ENCODE measurements around the gene PKHD1.
"Not testable (repeated sequence)": the region's sequence is repeated elsewhere in the genome, so short reads cannot be mapped to it uniquely, and the experiment has no call there.

PKHD1 gene

DNA sequence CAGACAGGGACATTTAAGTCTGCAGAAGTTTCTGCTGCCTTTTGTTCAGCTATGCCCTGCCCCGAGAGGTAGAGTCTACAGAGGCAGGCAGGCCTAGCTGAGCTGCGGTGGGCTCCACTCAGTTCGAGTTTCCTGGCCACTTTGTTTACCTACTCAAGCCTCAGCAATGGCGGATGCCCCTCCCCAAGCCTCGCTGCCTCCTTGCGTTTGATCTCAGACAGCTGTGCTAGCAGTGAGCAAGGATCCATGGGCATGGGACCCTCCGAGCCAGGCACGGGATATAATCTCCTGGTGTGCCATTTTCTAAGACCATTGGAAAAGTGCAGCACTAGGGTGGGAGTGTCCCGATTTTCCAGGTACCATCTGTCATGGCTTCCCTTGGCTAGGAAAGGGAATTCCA lies 164.9 kb downstream of the PKHD1 start:
- DNase-seq: not testable (repeated sequence)

DNA sequence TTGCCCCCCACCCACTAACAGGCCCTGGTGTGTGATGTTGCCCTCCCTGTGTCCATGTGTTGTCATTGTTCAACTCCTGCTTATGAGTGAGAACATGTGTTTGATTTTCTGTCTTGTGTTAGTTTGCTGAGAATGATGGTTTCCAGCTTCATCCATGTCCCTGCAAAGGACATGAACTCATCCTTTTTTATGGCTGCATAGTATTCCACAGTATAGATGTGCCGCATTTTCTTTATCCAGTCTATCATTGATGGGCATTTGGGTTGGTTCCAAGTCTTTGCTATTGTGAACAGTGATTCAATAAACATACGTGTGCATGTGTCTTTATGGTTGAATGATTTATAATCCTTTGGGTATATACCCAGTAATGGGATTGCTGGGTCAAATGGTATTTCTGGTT lies 169.1 kb downstream of the PKHD1 start:
- not testable (repeated sequence) for DNase-seq

DNA sequence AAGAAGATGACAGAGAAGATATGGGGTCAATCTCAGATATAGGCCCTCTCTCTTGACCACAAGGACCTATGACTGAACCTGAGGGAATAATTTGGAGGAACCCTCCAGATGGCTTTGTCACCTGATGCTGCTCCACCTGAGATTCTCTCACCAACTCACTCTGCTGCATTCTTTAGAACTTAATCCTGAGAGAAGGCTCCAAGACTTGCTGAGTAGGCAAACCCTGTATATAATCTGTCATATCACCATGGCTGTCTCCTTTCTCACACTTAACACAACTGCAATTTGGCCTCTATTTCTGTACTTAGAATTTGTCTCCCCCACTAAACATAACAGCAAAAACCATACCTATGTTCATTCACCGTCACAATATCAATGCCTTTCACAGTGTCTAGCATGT lies 172.3 kb downstream of the PKHD1 start:
- DNase-seq: no peak

- DNase-seq: no peak
Observed at GRCh38 chr6:51913265-51913664, 174.1 kb downstream of the PKHD1 start.

DNA sequence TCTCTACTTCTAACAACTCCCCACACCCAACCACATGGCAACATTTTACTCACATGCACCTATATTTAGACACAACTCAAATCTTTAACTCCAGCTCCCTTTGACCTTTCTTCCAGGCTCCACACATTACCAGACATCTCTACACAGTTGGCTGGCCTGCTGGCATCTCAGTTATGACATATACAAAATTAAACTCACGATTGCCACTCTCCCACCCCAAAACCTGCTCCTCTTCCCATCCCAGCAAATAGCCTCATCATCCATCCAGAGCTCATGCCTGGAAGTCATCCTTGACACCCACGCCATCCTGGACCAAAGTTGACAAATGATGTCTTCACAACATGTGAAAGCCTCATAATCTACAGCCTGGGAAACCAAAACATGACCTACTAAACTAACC lies 176.6 kb downstream of the PKHD1 start:
- no peak for DNase-seq

DNA sequence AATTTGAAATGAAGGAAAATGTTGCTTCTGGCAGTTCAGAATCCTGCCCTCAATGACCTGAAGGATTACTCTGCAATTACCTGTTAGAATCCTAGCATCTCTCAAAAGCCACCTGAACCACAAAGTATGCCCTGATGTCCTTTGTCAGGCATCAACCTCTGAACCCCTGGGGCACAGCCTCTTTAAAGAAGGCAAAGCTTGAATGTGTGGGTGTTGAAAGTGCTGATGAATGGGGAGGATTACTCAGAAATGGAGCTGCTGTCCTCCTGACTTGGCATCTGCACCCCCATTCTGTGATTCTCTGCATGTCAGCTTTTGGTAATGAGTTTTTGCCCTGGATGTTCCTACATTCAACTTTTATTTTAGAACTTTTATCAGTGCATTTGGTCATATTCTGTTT lies 179.2 kb downstream of the PKHD1 start:
- DNase-seq: no peak

- no peak for DNase-seq
Observed at GRCh38 chr6:51901766-51902764, 185.3 kb downstream of the PKHD1 start.

DNA sequence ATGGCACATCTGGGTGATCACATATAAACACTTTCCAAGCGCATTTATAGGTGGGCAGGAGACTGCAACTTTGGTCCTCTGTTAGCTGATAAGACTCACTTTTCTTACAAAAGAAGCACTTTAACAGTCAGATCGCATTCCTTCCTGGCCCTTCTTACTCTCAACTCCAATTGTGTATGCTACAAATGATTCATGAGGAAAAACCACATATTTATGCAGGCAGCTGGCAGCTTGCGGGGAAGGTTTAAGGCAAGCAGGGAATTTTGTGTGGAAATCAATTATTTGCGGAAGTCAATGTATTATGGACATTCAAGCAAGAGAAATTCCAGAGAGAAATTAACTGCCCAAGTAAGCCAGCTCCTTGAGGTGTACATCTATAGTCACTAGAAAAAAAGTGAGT lies 194.0 kb downstream of the PKHD1 start:
- DNase-seq: no peak

DNA sequence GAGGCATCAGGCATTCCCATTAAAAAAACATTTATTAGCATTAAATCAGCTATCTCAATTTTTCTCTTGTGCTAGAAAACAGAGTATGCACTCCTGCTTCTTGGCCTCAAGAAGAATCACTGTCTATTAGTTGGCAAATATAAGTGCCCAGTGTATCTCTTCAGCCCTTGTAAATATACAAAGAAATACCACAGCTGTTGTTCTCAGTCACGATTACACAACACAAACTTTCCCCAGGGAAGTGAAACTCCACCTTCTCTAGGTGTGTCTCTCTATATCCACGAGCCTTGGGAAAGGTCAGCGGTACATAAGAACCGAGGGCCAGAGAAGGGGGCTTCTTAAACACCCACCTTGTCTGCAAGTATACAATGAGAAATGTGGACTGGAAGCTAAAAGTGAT lies 194.7 kb downstream of the PKHD1 start:
- no peak for DNase-seq

- no peak for DNase-seq
Observed at GRCh38 chr6:51892339-51892738, 195.1 kb downstream of the PKHD1 start.

GRCh38 chr6:51891784-51892183 lies 195.6 kb downstream of the PKHD1 start:
- no peak for DNase-seq

DNA sequence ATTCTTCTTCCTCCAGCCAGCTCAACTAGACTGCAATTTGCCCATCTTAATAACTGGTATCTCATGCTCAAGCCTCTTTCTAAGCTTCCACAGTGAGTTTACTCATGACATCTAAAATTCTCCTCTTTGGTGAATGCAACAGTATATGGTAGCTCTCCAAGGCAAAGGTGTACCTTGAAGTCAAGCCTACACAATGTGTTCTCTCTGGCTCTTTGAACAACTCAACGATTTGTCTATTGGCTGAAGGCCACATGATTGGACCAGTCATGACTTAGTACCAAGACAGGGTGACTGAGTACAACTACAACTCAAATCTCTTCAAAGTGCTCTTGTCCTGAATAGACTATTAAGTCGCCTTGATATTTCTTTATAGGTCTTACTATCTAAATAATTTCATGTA lies 199.6 kb downstream of the PKHD1 start:
- DNase-seq: no peak

GRCh38 chr6:51885957-51886356 lies 201.5 kb downstream of the PKHD1 start:
- no peak for DNase-seq

DNA sequence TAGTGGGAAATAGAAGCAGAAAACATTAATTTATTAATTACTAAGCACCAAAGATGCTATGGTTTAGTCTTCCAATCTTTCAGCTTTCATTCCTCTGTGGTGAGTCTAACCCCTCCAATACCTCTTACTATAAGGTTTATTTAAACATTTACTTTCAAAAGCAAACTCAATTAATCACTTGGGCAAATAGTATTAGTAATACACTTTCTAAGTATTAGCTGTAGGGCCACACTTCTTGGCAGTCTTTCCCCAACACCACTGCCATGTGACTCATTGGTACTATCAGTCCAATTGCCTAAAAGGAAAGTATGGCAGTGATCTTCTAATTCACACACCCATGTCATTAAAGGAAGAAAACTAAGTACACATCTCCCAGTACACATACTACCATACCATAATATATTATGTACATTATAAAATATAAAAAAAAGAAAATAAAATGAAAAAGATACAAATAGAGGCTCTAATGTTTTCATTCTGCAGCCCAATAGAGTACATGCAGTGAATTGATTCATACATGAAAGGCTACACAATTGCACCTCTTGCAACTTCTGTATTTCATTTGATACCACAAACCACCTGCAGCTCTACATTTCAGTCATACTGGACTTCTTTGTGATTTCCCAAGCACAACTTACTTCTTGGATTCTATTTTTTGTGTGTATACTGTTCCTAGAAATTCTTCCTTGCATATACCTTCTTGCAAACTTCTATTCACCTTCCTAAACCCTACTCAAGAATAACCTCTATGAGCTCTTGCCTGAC lies 218.6 kb downstream of the PKHD1 start:
- no peak for DNase-seq

GRCh38 chr6:51866867-51867266 lies 220.5 kb downstream of the PKHD1 start:
- no peak for DNase-seq

DNA sequence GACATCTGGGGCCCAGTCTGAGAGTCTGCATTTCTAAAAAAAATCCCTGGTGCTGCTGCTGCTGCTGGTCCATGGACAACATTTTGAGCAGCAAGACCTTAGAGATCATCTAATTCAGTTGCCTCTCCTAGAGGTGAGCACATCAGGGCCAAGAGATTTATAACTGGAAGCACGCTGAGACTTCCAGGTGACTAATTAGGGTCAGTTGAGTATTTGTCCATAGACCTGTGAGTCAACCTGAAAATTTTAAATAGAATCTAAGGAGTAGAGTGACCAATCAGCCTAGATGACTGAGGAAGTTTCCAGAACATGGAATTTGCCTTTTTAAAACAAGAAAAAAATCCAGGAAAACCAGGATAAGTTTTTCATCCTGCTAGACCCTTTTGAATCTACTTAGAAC lies 221.4 kb downstream of the PKHD1 start:
- no peak for DNase-seq

- DNase-seq: no peak
Observed at GRCh38 chr6:51865176-51865575, 222.2 kb downstream of the PKHD1 start.

DNA sequence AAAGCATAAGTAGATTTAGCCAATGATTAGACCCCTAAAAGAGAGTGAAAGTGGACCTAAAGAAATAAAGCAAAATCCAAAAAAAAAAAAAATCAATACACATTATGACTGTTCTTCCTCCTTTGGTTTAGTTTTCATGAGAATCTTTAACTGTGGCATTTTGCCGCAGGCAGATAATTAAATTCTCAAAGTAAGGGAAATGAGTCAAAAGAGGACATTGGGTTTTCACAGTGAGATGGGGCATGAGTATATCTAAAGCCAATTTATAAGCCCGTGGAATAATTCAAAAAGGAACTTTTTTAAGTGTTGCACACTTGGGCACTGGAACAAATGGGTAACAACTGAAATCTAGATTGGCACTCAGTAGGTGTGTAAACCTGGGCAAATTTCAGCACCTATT lies 230.3 kb downstream of the PKHD1 start:
- no peak for DNase-seq

- no peak for DNase-seq
Observed at GRCh38 chr6:51856508-51856907, 230.9 kb downstream of the PKHD1 start.

DNA sequence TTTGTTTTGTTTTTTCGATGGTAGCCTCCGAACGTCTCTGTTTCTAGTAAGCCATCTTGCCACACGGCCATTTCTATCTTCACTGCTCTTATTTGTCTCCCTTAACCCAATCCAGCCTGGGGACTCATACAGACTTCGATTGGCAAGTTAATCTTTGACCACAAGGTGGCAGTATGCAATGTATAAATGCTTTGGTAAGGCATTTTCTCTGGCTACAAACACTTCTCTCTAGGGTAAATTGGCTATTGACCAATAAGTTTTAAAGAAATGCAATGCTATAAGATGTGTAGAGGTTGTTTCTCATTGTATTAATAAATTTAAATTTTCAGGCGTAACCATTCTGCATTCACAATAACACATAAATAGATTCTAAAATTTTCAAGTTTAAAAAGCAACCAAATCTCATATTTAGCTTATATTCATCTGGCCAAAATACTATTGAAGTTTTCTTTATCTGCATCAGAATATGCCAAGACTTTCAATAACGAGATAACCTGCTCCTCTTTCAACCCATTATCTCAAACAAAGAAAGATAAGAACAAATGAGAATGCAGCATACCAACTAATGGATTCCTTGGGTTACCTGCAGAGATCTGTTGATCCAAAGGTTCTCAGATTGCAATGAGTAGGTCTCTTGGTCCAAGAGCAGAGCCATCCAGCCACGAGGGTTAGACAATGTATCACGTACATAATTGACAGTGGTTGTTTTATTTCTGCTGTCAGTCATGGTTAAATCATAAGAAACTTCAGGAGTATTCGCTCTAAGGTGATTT lies 231.9 kb downstream of the PKHD1 start:
- DNase-seq: no peak

- DNase-seq: no peak
Observed at GRCh38 chr6:51854876-51855275, 232.5 kb downstream of the PKHD1 start.

DNA sequence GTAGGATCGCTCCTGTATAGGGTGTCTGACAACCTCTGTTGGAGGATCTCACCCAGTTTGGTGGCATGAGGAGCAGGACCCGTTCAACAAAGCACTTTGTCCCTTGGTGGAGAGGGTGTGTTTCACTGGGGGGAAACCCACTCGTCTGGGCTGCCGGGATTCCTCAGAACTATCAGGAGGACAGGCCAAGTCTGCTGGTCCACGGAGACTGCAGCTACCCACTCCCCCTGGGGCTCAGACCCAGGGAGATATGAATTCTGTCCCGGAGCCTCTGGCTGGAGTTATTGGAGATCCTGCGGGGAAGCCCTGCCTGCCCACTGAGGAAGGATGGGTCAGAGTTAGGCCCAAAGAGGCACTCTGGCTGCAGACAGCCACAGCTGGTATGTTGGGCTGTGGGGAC lies 233.1 kb downstream of the PKHD1 start:
- no peak for DNase-seq

- not testable (repeated sequence) for DNase-seq
Observed at GRCh38 chr6:51853109-51853508, 234.3 kb downstream of the PKHD1 start.
